A549 treated with DMSO at 1 μM for 4 hours (cell line): Measurements from ENCODE around the gene LRRC73. TPM values are rescaled to one million over a fixed set of nuclear protein-coding genes. Genes with fewer than 3 reads are reported as not detected.

Source experiments
- total RNA-seq: library from RNA; stranded (reverse); fragments of 200-300 nt; extraction: Qiagen RNA extraction; gene quantifications from 5 replicates; pipeline ENCODE4 v1.2.3, GENCODE V29; 2022; ENCODE audit warnings: low read depth

Gene LRRC73
- 0.74 to 1.3 TPM (median 1.1 TPM) in 5 replicates for total RNA-seq

GRCh38 chr6:43509984-43510826 is at the start of gene LRRC73:
Gene LRRC73 (minus strand): TSS chr6:43510346. CDS start chr6:43509785, 561 bp downstream.

GRCh38 chr6:43516697-43517504 is 6.8 kb upstream of the LRRC73 start, which contains the start of the genes POLR1C and YIPF3:
Gene POLR1C (plus strand): TSS chr6:43517089. CDS start chr6:43517110, 21 bp downstream.
Gene YIPF3 (minus strand): TSS chr6:43516926. CDS start chr6:43516807, 119 bp downstream.

GRCh38 chr6:43477235-43478007 is 32.7 kb downstream of the LRRC73 start, which contains the start of gene TJAP1:
Gene TJAP1 (plus strand): TSS chr6:43477570. CDS start chr6:43499002, 21,432 bp downstream.

Other genes with a start within 250 kb of the LRRC73 start
- gene SLC22A7, start 212.1 kb downstream of the LRRC73 start, total RNA-seq, result not detected in 5 replicates
- 0.45 to 0.83 TPM (median 0.58 TPM) in 5 replicates for gene CRIP3, start 201.5 kb downstream of the LRRC73 start, total RNA-seq
- gene ZNF318, start 140.7 kb downstream of the LRRC73 start, total RNA-seq, result 4.7 to 6.5 TPM (median 5.6 TPM) in 5 replicates
- 8.5 to 10.4 TPM (median 9.6 TPM) in 5 replicates for gene ABCC10, start 82.8 kb downstream of the LRRC73 start, total RNA-seq
- 3.5 to 6.8 TPM (median 6.4 TPM) in 5 replicates for gene DLK2, start 54.8 kb downstream of the LRRC73 start, total RNA-seq
- gene TJAP1, start 32.8 kb downstream of the LRRC73 start, total RNA-seq, result 18.6 to 21.0 TPM (median 20.1 TPM) in 5 replicates
- 60.8 to 71.1 TPM (median 68.3 TPM) in 5 replicates for gene YIPF3, start 6.6 kb upstream of the LRRC73 start, total RNA-seq
- 47.0 to 60.7 TPM (median 53.9 TPM) in 5 replicates for gene POLR1C, start 6.7 kb upstream of the LRRC73 start, total RNA-seq
- 29.2 to 33.9 TPM (median 31.6 TPM) in 5 replicates for gene XPO5, start 65.7 kb upstream of the LRRC73 start, total RNA-seq
- gene POLH, start 65.8 kb upstream of the LRRC73 start, total RNA-seq, result 8.3 to 10.5 TPM (median 9.3 TPM) in 5 replicates
- 18.4 to 21.5 TPM (median 20.0 TPM) in 5 replicates for gene GTPBP2, start 118.9 kb upstream of the LRRC73 start, total RNA-seq
- gene MAD2L1BP, start 125.5 kb upstream of the LRRC73 start, total RNA-seq, result 32.0 to 38.9 TPM (median 35.1 TPM) in 5 replicates
- gene RSPH9, start 134.7 kb upstream of the LRRC73 start, total RNA-seq, result 0.17 to 0.26 TPM (median 0.20 TPM) in 5 replicates
- 42.5 to 49.4 TPM (median 44.6 TPM) in 5 replicates for gene MRPS18A, start 177.4 kb upstream of the LRRC73 start, total RNA-seq